HG03457 (cell line): ENCODE results near the gene GPATCH4.
"Not testable (repeated sequence)": the region's sequence is repeated elsewhere in the genome, so short reads cannot be mapped to it uniquely, and the experiment has no call there.

Experiments used
- ATAC-seq: cut with Tn5 transposase; IDR thresholded peaks from one replicate; pipeline ENCODE4 v1.9.1; 2021; ENCODE audit warnings: moderate number of reproducible peaks; ENCODE audit not compliant: unreplicated experiment

GPATCH4 gene

DNA sequence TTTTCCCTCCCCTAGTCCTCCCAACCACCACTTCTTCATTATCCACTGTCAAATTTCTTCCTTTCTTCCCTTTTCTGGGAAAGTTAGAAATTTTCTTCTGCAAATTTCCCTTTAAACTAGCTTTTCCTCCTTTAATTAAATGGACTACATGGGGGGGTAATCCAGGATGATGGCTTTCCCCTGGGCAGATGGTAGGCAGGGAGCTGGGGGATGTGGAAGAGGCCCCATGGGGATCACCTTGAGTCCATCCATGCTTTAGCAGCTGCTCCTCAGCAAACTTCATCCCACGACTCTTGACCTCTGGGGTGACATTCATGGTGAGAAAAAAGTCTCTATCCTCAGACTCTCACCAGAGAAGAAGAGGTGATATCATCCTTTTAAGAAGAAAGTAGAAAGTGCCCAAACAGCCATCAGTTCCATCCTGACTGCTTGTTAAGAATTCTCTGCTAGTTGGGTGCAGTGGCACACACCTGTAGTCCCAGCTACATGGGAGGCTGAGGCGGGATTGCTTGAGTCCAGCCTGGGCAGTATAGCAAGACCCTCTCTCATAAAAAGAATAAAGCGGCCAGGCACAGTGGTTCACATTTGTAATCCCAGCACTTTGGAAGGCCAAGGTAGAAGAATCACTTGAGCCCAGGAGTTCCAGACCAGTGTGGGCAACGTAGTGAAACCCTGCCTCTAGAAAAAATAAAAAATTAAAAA lies 2.4 kb downstream of the GPATCH4 start:
- no peak for ATAC-seq

DNA sequence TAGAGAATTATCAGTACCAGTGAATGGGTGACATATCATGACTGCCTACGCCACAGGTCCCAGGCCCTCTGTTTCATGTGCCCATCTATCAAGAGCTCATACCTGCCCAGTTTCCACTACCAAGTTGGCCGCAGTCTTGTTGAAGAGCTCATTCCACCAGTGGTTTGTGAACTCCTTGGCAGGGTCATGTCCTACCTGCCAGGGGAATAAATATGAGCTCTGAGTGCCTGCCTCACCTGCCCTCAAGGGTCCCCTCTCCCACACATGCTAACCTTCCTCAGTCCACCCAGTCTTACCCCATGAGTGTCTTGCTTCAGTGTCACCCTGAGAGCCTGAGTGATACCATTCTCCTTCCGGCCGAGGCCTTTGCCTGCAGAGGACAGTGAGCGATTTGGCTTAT lies 3.2 kb downstream of the GPATCH4 start:
- no peak for ATAC-seq

DNA sequence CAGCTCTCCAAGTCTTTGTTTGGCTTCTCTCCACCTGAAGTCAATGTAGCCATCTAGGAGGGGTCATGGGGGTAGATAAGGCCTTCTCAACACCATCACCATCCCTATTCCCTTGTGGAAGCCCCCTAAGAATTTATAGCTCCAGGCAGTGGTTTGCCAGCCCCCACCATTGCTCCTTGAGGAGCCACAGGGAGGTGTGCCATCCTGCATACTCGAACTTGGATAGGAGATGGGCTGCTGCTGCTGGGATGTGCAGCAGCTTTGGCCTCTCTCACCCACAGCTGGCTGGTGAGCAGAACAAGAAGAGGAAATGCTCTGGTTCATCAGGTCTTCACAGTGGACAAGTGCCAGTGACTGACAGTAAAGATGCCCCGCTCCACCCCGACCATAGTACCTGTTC lies 4.9 kb downstream of the GPATCH4 start:
- no peak for ATAC-seq

DNA sequence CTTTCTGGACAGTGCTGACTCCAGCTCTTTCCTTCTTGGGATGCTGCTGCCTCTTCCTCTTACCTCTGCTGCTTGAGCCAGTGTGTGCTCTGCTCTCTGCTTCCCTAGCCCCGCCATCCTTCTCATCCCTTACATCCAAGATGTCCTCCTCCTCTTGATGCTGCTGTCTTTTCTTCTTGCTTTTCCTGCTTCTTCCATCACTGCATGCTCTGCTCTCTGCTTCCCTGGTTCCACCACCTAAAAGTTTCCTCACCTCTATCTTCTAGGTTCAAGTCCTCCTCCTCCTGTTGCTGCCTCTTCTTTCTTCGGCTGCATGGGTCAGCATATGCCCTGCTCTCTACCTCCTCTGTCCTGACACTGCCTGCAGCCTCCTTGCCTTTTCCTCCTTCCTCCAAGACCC lies 6.3 kb downstream of the GPATCH4 start:
- no peak for ATAC-seq

DNA sequence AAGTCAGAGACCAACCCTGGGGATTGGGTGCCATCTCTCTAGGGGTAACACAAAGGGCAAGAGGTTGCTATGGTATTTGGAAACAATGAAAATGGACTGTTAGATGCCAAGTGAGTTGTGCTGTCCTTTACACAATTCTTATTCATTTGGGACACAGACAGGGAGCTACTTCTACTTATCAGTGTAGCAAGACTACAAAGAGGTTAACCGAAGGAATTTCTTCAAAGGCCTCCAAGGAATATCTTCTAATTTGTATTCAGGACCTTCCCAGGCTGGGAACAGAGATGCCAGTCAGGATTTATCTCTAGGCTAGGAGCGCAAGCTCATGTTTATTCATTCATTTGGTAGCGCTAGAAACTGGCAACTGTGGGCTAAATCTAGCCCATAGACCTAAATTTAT lies 7.1 kb downstream of the GPATCH4 start:
- ATAC-seq: no peak

DNA sequence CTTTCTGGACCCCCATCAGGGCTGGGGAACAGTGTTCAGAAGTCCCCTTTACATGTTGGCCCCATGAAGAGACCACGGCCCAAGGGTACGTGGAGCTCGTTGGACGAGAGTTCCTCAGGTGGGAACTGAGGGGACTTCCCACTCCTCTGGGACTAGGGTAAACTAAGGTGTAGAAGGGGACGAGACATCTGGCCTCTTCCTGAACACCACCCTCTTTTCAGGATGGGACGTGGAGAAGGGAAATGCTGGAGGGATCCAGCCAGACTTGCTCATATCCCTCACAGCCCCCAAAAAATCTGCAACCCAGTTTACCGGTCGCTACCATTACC lies 7.7 kb downstream of the GPATCH4 start:
- ATAC-seq: no peak

DNA sequence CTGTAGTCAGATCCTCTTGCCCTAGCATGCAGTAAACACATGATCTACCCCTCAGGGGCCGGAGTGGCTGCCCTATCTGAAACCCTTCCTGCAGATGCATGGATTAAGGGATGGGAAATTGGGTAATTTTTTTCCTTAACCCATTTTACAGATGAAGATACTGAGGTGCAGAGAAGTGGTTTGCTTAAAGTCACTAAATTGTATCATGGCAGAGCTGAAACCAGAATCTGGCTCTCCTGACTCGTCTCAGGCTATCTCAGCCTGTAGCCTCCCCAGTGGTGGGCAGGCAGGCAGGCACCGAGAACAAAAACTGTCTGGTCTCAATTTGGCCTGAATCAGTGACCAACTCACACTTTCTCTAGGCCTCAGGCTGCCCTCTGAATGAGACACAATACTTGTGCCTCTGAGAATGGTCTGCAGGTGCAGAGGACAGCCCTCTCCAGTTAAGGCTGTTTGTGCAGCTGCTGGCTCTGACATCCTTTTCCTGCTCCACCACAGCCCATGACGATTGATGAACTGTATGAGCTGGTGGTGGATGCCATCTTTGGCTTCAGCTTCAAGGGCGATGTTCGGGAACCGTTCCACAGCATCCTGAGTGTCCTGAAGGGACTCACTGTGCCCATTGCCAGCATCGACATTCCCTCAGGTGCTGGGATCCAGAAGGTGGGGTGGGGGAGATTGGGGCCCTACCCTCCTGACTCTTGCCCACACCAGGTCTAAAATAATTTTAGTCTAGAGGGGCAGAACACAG lies 8.2 kb downstream of the GPATCH4 start:
- ATAC-seq: no peak

DNA sequence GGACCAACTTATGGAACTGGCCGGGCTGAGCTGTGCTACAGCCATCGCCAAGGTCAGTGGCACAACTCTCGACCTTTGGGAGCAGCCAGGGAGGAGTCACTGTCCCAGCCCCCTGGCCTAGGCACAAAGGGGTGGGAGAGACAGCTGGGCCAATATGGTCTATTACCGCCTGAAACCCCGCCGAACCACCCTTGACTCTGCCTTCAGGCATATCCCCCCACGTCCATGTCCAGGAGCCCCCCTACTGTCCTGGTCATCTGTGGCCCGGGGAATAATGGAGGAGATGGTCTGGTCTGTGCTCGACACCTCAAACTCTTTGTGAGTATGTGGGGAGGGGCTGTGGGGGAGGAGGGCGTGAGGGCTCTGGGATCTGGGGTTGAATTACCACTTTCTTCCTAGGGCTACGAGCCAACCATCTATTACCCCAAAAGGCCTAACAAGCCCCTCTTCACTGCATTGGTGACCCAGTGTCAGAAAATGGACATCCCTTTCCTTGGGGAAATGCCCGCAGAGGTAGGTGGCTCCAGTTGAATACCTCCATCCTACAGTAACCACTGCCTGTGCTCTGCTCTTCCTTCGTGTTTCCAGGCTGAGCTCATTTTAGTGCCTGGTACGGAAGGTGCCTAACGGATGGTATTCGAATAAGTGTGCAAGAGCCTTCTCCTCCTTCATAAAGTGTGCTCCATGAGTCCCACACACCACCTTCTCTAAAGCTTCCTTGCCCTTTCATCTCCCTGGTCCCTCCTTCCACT lies 8.9 kb downstream of the GPATCH4 start:
- ATAC-seq: no peak

DNA sequence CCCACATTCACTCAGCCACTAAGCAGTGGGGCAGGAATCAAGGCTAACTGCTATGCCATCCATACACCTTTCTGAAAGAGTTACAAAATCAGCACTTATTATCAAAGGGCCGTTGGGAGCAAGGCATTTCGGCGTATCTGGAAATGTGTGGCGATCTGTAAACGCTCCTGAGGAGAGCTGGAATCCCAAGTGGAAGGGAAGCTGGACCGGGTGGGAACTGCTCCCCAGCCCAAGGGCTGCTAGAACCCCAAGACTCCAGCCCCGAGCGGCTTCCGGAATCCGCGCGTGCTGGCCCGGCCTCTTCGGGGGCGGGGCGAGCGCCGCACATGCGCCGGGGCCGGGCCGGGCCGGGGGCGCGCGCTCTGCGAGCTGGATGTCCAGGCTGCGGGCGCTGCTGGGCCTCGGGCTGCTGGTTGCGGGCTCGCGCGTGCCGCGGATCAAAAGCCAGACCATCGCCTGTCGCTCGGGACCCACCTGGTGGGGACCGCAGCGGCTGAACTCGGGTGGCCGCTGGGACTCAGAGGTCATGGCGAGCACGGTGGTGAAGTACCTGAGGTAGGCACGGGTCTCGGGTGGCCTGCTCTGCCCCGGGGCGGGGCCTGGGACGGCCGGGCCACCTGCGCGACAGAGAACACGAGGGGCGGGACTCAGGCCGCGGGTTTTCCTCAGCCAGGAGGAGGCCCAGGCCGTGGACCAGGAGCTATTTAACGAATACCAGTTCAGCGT lies 9.7 kb downstream of the GPATCH4 start, which contains the start of gene NAXE:
Gene NAXE (plus strand): TSS at position 345 of the 726 bp plus-strand sequence. CDS start 29 bp downstream, at position 374.
- ATAC-seq: no peak

DNA sequence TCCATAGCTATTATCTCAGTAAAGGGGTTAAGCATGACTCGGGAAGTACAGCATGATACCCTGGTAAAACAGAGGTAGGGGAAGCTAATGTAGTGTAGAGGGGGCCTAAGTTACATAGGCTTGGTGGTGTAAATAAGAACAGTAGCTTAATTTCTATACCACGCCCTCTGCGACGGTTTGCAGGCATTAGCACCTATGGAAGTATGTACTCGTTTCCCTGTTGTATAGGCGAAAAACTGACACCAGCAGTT lies 10.2 kb downstream of the GPATCH4 start:
- no peak for ATAC-seq

DNA sequence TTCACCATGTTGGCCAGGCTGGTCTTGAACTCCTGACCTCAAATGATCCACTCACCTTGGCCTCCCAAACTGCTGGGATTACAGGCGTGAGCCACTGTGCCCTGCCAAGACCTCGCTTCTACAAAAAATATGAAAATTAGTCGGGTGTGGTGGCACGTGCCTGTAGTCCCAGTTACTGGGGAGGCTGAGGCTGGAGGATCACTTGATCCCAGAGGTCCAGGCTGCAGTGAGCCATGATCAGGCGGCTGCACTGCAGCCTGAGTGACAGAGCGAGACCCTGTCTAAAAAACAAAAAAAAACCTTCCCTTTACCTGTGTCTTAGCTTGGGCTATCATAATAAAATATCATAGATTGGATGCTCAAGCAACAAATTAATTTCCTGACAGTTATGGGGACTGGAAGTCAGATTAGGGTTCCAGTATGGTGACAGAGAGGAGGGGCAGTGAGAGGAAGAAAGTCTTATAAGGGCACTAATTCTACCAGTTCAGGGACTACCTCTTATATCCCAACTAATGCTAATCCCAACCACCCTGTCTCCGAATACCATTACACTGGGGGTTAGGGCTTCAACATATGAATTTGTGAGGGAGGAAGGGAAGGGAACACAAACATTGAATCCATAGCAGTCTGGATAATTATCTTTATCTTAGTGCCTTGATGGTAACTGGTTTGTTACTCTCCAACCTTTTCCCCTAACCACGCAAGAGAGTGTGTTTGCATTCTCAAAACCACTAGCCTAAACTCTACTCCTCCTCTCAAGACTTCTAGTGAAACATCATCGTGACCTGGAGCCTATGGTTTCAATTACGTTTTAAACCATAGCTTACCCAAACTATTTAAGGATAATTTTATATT lies 10.7 kb downstream of the GPATCH4 start:
- no peak for ATAC-seq

DNA sequence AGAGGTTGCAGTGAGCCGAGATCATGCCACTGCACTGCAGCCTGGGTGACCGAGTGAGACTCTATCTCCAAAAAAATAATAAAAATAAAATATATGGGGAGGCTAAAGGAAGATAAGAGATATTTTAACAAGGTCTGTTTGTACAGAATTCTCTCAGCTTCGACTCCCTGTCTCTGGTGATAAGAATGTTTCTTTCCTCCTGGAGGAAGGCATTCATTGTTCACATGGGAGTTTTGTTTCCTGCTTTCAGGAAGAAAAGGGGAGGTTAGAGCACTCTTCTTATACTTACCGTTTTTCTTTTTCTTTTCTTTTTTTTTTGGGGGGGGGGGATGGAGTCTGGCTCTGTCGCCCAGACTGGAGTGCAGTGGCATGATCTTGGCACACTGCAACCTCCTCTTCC lies 11.7 kb downstream of the GPATCH4 start:
- ATAC-seq: no peak

DNA sequence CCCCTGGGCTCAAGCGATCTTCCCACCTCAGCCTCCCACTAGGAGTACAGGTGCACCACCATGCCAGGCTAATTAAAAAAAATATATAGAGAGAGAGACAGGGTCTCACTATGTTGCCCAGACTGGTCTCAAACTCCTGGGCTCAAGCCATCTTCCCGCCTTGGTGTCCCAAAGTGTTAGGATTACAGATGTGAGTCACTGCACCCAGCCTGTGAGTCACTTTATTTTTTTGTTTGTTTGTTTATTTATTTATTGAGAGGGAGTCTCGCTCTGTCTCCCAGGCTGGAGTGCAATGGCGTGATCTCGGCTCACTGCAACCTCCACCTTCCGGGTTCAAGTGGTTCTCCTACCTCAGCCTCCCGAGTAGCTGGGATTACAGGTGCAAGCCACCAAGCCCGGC lies 13.4 kb downstream of the GPATCH4 start:
- ATAC-seq: not testable (repeated sequence)

DNA sequence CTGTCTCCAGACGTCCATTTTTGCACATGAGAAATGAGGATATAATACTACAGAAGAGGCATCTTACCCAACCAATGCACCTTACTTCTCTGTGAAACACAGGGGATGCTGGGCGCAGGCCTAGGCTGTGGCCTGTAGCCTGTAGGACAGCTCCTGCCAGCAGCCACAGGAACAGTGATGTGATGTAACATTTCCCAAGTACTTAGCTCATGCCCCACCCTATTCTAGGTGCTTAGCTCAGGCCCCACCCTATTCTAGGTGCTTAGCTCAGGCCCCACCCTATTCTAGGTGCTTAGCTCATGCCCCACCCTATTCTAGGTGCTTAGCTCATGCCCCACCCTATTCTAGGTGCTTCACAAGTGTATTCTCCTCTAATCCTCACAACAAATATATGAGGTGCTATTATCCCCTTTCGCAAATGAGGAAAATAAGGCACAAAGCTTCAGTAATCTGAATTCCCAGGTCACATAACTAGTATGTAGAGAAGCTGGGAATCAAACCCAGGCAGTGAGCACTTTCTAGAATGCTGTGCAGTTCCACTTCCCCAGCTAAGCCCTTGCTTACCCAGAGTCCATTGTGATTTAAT lies 14.3 kb downstream of the GPATCH4 start:
- ATAC-seq: no peak

DNA sequence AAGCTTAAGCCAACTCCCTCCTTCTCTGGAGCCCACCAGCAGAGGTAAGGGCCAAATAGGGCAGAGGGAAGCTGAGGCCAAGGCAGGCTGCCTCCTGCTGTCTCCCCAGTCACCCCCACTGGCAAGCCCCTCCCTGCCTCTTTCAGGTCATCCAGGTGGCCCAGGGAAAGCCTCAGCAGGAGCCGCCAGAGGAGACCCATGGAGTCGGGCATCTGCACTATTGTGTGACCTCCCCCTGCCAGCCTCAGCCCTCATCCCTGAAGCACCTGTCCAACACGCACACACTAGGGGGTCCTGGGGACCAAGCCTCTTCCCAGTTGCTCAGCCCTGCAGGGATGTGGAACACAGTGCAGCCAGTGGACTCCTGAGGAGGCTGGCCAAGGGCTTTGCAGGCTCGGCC lies 15.0 kb downstream of the GPATCH4 start:
- no peak for ATAC-seq

DNA sequence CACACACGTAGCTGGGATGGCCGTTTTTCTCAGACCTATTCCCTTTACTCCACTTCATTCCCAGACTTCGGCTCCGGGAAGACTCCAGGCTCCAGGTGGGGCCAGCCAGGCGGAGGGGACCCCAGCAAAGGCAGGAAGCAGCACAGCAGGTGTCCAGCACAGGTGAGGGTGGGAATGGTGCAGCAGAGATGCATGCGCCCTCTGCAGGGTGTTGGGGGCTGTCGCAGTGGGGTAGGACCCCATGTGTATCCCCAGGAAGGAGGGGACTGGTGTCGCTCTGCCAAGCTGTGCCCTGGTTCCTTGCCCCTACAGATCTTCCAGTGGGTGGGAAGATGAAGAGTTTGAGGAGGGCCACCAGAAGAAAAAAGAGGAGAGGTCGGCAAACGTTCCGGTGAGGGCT lies 16.5 kb downstream of the GPATCH4 start:
- no peak for ATAC-seq

DNA sequence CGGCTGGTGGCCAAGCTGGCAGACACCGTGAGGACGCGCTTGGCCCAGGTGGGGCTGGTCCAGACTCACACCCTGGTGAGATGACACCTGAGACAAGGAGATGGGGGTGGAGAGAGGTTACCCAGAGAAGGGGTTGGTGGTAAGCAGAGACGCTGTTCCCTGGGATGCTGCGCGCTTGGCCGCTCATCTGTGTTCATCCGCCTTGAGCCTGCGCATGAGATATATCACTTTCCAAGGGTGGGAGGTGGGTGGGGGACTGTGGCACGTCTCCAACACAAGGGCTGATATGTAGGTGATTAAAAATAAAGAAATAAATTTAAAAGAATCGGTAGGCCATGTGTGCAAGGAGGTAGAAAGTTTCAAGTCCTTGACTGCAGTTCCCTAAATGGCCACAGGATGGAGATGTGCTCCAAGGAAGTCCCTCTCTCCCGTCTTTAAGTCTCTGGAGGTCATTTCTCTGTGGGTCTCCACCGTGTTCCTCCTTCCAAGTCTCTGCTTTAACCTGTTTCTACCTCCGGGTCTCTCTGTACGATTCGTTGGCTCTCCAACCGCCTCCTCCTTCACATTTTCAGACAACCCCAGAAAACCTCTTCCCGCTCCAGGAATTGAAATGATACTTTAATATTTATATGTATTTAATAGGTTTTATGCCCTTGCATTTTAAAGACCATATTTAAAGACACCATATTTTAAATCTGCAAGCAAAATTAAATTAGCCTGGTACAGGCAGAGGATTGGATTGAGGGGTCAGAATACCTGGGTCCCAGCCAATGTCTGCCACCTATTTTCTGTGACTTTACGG lies 17.3 kb downstream of the GPATCH4 start:
- ATAC-seq: no peak

DNA sequence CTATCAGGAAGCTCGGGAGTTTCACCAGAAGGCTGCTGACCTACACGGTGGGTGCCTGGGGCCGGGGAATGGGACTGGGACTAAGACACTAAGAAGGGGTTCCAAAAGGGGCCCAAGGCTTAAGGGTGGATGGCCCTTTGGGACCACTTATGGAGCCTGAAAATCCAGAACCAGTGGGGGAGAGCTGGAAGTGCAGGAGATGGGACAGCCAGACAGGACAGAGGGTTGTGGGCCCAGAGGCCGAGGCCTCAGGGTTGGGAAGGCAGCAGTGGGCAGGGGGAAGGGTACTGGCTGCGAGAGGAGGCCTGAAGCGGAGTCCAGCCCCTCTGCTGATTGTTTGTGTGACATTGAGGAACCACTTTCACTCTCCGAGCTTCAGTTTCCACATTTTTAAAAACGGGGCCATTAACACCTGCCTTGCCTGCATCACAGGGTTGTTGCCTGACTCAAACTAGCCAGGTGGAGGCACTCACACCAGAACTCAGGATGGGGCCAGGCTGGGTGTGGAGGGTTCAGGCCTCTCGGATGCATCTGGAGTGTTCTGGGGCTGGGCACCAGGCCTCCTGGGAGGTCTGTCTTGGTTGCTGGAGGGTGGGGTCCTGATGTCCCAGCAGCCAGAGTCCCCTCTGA lies 18.8 kb downstream of the GPATCH4 start:
- no peak for ATAC-seq
